ENCODE data around the gene ZNF692. TPM values are rescaled to one million over a fixed set of nuclear protein-coding genes. Genes with fewer than 3 reads are reported as not detected.
"Not testable (repeated sequence)": the region's sequence is repeated elsewhere in the genome, so short reads cannot be mapped to it uniquely, and the experiment has no call there.

The ZNF692 gene
- total and polyA plus RNA-seq, 3 experiments from 2014 or later = 9.6 to 58.7 (median 56.0) TPM

DNA sequence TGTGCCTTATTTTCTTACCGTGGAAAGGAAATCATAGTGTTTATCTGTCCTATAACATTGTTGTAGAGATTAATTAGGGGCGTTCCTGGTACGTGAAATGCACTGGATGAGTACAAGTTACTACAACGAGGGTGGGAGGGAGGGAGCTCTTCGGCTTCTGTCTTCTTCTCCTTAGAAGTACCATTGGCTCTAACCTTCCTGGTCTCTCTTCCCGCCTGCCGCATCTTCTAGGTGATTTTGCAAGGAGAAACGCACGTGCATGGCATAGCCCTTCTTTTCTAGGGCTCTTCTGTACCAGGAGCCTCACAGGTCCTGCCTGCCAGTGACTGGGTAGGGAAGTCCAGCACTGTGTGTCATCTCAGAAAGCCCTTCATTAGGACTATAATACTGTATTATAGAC lies 50.0 kb downstream of the ZNF692 start:
- peaks cover 10% of the 10 kb centered on the region for H3K36me3 ChIP-seq (ENCODE audit: insufficient read depth, low read length)
- ChIA-PET CTCF (no interaction called here), POLR2A (no interaction called here)
- no peaks in the 10 kb centered on the region for H3K27me3 ChIP-seq (ENCODE audit: insufficient read depth, low read length, poor library complexity, severe bottlenecking)
- H3K4me1 ChIP-seq (ENCODE audit: insufficient read depth, low read length) = no peaks in the 10 kb centered on the region
- no peak overlapping the region for H3K4me3 ChIP-seq (ENCODE audit: low read length)
- Mint-ChIP-seq H3K4me1 (peaks cover 3 to 6% (median 5%) of the 10 kb centered on the region in 3 donors), H3K27ac (no peak overlapping the region), H3K9me3 (no peaks in the 10 kb centered on the region), H3K36me3 (peaks cover under 1 to 34% (median 2%) of the 10 kb centered on the region in 3 donors), H3K27me3 (peaks cover 0 to under 1% of the 10 kb centered on the region in 2 donors), H3K4me3 (no peak overlapping the region)
- H3K9me3 ChIP-seq (ENCODE audit: low read length) = no peaks in the 10 kb centered on the region
- DNase-seq = no peak
- no peak overlapping the region for H3K27ac ChIP-seq (ENCODE audit: low read depth, low read length)

DNA sequence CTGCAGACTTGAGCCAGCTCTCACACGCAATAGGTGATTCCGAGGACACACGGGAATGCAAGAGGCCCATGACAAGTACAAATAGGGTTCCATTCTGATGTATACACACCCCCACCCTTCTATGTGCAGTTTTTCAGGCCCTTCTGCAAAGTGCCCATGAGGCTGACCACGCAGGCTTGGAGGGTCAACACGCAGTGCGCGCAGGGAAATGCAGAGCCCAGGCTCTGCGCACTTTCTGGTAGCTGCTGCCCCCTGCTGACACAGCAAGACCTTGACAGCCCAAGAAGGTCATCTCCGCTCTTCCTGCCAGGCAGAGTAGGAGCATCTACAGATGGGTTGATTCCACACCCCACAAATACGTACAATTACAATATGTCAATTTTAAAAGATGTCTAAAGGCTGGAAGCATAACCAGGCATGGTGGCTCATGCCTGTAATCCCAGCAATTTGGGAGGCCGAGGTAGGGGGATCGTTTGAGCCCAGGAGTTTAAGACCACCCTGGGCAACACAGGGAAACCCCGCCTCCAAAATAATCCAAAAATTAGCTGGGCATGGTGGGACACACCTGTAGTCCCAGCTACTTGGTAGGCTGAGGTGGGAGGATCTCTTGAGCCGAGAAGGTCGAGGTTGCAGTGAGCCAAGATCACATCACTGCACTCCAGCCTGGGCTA lies 51.7 kb downstream of the ZNF692 start:
- peaks cover 1 to 9% of the 10 kb centered on the region in 2 donors for H3K27me3 Mint-ChIP-seq
- no peaks in the 10 kb centered on the region for H3K27me3 ChIP-seq (ENCODE audit: insufficient read depth, low read length, poor library complexity, severe bottlenecking)
- H3K36me3 ChIP-seq (ENCODE audit: insufficient read depth, low read length) = no peaks in the 10 kb centered on the region
- H3K4me1 ChIP-seq (ENCODE audit: insufficient read depth, low read length) = no peaks in the 10 kb centered on the region
- no peak overlapping the region for H3K27ac Mint-ChIP-seq
- H3K27ac ChIP-seq (ENCODE audit: low read depth, low read length) = no peak overlapping the region
- H3K9me3 Mint-ChIP-seq = no peaks in the 10 kb centered on the region
- H3K36me3 Mint-ChIP-seq = peaks cover 0 to 17% (median 0%) of the 10 kb centered on the region in 3 donors
- no peaks in the 10 kb centered on the region for H3K9me3 ChIP-seq (ENCODE audit: low read length)
- no peak overlapping the region for H3K4me3 ChIP-seq (ENCODE audit: low read length)
- peak overlapping the region in 2 of 7 donors; percentile 18 to 34 for H3K4me3 Mint-ChIP-seq
- peak in 2 of 5 donors; percentile 12 to 44 for DNase-seq
- ChIA-PET CTCF (interaction anchor here (0.8 to 1.2 kb wide), 3 partner anchors 15 to 870 kb away, joined by 3 read pairs; no protein-coding TSS in a partner anchor), POLR2A (no interaction called here)
- peaks cover 3 to 6% (median 5%) of the 10 kb centered on the region in 3 donors for H3K4me1 Mint-ChIP-seq

DNA sequence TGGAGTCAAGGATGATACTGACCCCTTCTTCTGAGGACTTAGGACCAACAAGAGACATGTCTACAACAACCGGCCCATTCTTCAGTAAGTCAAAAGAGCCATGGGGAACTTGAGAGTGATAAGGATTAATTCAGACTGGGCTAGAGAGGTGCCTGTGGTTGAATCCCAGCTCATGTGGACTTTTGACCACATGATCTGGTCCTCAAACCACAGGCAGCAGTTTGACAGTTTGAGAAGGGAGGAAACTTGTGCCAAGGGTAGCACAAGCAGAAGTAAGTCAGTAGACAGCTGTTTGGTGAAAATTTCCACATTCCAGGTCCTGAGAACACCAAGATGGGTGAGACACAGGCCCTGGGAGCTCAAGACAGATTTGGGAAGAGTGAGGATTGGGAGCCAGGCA lies 53.0 kb downstream of the ZNF692 start:
- H3K27me3 ChIP-seq (ENCODE audit: insufficient read depth, low read length, poor library complexity, severe bottlenecking) = no peaks in the 10 kb centered on the region
- no peak overlapping the region for H3K4me3 ChIP-seq (ENCODE audit: low read length)
- H3K27ac ChIP-seq (ENCODE audit: low read depth, low read length) = no peak overlapping the region
- H3K36me3 ChIP-seq (ENCODE audit: insufficient read depth, low read length) = no peaks in the 10 kb centered on the region
- H3K4me1 Mint-ChIP-seq = peaks cover 3 to 6% (median 5%) of the 10 kb centered on the region in 3 donors
- H3K9me3 ChIP-seq (ENCODE audit: low read length) = no peaks in the 10 kb centered on the region
- POLR2A ChIA-PET = no interaction called here
- DNase-seq = no peak
- CTCF ChIA-PET = interaction anchor here (1.1 to 1.3 kb wide), 3 partner anchors 17 to 563 kb away, joined by 3 read pairs; no protein-coding TSS in a partner anchor
- H3K4me1 ChIP-seq (ENCODE audit: insufficient read depth, low read length) = no peaks in the 10 kb centered on the region
- peaks cover 7 to 20% of the 10 kb centered on the region in 2 donors for H3K27me3 Mint-ChIP-seq
- no peaks in the 10 kb centered on the region for H3K9me3 Mint-ChIP-seq
- no peak overlapping the region for H3K4me3 Mint-ChIP-seq
- peaks cover 0 to 8% (median 0%) of the 10 kb centered on the region in 3 donors for H3K36me3 Mint-ChIP-seq
- no peak overlapping the region for H3K27ac Mint-ChIP-seq

DNA sequence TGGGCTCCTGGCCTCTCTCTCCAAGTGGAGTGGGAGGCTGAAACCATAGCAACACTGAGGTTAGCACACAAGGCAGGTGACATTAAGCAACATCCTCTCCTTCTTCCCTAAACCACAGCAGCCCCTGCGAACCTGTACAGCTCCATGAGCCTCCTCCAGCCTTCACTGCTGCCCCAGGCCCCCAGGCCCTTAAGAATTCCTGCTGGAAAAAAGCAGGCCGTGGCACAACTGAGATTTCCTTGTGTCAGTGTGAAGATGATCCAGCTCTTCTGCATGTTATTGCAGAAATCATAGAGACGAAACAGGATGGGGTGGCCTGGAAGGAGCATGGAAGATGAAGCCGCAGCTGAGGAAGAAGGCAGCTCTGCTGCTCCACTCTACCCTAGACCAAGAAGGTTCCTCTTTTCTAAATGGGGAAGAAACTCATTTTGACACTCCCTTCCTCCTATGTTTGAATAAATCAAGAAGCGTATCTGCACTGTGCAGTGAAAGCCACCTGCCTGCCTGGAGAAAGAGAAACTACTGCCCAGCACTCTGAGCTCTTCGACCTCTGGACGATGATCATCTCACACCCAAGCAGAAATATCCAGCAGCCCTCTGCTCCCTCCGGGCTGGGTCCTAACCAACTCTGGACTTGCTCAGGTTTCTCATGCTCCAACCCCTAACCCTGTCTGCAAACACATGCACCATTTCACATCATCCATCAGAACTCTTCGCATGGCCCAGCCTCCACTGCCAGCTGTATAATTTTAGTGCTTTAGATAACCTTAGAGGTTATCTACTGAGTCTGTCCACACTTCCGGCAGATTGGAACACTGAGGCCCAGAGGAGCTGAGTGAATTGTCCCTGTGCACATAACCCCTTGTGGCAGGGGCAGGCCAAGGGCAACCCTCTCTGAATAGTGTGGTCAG lies 53.9 kb downstream of the ZNF692 start:
- no peaks in the 10 kb centered on the region for H3K36me3 ChIP-seq (ENCODE audit: insufficient read depth, low read length)
- H3K27ac ChIP-seq (ENCODE audit: low read depth, low read length) = no peak overlapping the region
- no peaks in the 10 kb centered on the region for H3K9me3 ChIP-seq (ENCODE audit: low read length)
- Mint-ChIP-seq H3K36me3 (peaks cover 0 to 2% (median 0%) of the 10 kb centered on the region in 3 donors), H3K4me3 (no peak overlapping the region), H3K9me3 (no peaks in the 10 kb centered on the region), H3K27ac (no peak overlapping the region), H3K4me1 (peaks cover 3 to 6% (median 5%) of the 10 kb centered on the region in 3 donors), H3K27me3 (peaks cover 9 to 24% of the 10 kb centered on the region in 2 donors)
- H3K4me1 ChIP-seq (ENCODE audit: insufficient read depth, low read length) = no peaks in the 10 kb centered on the region
- DNase-seq = no peak
- CTCF ChIA-PET = interaction anchor here (1.3 kb wide), 1 partner anchor 401 kb away, joined by 3 read pairs; no protein-coding TSS in a partner anchor
- no peaks in the 10 kb centered on the region for H3K27me3 ChIP-seq (ENCODE audit: insufficient read depth, low read length, poor library complexity, severe bottlenecking)
- no peak overlapping the region for H3K4me3 ChIP-seq (ENCODE audit: low read length)
- POLR2A ChIA-PET = no interaction called here

DNA sequence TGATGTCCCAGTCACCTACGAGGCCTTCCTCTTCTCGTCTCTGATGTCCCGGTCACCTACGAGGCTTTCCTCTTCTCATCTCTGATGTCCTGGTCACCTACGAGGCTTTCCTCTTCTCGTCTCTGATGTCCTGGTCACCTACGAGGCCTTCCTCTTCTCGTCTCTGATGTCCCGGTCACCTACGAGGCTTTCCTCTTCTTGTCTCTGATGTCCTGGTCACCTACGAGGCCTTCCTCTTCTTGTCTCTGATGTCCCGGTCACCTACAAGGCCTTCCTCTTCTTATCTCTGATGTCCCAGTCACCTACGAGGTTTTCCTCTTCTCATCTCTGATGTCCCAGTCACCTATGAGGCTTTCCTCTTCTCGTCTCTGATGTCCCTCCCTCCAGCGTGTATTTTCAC lies 55.4 kb downstream of the ZNF692 start:
- H3K9me3 ChIP-seq (ENCODE audit: low read length); H3K4me3 ChIP-seq (ENCODE audit: low read length); H3K27ac Mint-ChIP-seq; H3K27me3 ChIP-seq (ENCODE audit: insufficient read depth, low read length, poor library complexity, severe bottlenecking); H3K36me3 Mint-ChIP-seq; H3K4me1 Mint-ChIP-seq; CTCF ChIA-PET; POLR2A ChIA-PET; H3K4me3 Mint-ChIP-seq; H3K9me3 Mint-ChIP-seq; H3K27ac ChIP-seq (ENCODE audit: low read depth, low read length); H3K4me1 ChIP-seq (ENCODE audit: insufficient read depth, low read length); DNase-seq; H3K36me3 ChIP-seq (ENCODE audit: insufficient read depth, low read length): not testable (repeated sequence)
- peaks cover 13 to 37% of the 10 kb centered on the region in 2 donors for H3K27me3 Mint-ChIP-seq

DNA sequence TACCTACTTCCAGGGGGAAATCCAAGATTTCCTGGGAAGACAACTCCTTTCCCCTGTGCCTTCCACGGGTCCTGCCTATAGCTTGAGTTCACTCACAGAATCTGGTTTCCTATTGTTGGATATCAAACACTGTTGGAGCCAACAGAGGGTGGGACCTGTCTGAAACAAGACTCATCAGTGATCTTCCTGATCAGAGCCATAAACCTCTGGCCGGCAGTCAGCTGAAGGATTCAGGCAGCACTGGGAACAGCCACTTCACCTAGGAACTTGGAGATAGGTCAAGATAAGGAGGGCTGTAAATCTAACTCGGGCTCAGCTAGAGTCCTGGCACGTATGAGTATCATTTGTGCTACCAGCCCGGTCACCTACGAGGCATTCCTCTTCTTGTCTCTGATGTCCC lies 56.4 kb downstream of the ZNF692 start:
- Mint-ChIP-seq H3K27me3 (peaks cover 13 to 37% of the 10 kb centered on the region in 2 donors), H3K4me3 (no peak overlapping the region), H3K27ac (no peak overlapping the region), H3K4me1 (peaks cover 3 to 6% (median 5%) of the 10 kb centered on the region in 3 donors), H3K9me3 (no peaks in the 10 kb centered on the region), H3K36me3 (no peaks in the 10 kb centered on the region)
- Histone ChIP-seq H3K36me3 (ENCODE audit: insufficient read depth, low read length) (no peaks in the 10 kb centered on the region), H3K4me1 (ENCODE audit: insufficient read depth, low read length) (no peaks in the 10 kb centered on the region), H3K4me3 (ENCODE audit: low read length) (no peak overlapping the region), H3K27ac (ENCODE audit: low read depth, low read length) (no peak overlapping the region), H3K27me3 (ENCODE audit: insufficient read depth, low read length, poor library complexity, severe bottlenecking) (no peaks in the 10 kb centered on the region), H3K9me3 (ENCODE audit: low read length) (no peaks in the 10 kb centered on the region)
- CTCF ChIA-PET = no interaction called here
- DNase-seq = no peak
- POLR2A ChIA-PET = no interaction called here

DNA sequence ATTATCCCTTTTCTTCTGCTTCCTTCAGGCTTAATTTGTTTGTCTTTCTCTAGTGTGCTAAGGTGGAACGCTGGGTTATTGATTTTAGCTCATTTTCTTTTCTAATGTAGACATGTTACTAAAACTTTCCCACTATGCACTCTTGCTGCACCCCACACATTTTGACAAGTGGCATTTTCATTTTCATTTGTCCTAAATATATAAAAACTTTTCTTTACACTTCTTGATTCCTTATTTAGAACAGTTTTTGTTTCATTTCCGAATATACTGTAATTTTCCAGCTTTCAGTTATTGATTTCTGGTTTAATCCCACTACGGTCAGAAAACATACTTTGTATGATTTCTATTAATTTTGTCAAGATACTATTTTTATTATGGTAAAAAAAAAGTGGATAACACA lies 58.4 kb downstream of the ZNF692 start:
- POLR2A ChIA-PET = no interaction called here
- H3K36me3 ChIP-seq (ENCODE audit: insufficient read depth, low read length) = no peaks in the 10 kb centered on the region
- H3K4me1 Mint-ChIP-seq = peaks cover 3 to 6% (median 5%) of the 10 kb centered on the region in 3 donors
- no peaks in the 10 kb centered on the region for H3K27me3 ChIP-seq (ENCODE audit: insufficient read depth, low read length, poor library complexity, severe bottlenecking)
- no peak overlapping the region for H3K27ac Mint-ChIP-seq
- H3K9me3 ChIP-seq (ENCODE audit: low read length) = no peaks in the 10 kb centered on the region
- H3K4me3 ChIP-seq (ENCODE audit: low read length) = no peak overlapping the region
- H3K4me3 Mint-ChIP-seq = no peak overlapping the region
- CTCF ChIA-PET = no interaction called here
- peaks cover 0 to 10% (median 3%) of the 10 kb centered on the region in 5 donors for H3K9me3 Mint-ChIP-seq
- peaks cover 20 to 45% of the 10 kb centered on the region in 2 donors for H3K27me3 Mint-ChIP-seq
- no peak overlapping the region for H3K27ac ChIP-seq (ENCODE audit: low read depth, low read length)
- H3K36me3 Mint-ChIP-seq = no peaks in the 10 kb centered on the region
- H3K4me1 ChIP-seq (ENCODE audit: insufficient read depth, low read length) = no peaks in the 10 kb centered on the region
- no peak for DNase-seq
